ENCODE data around the gene KPNB1.

Gene KPNB1

DNA sequence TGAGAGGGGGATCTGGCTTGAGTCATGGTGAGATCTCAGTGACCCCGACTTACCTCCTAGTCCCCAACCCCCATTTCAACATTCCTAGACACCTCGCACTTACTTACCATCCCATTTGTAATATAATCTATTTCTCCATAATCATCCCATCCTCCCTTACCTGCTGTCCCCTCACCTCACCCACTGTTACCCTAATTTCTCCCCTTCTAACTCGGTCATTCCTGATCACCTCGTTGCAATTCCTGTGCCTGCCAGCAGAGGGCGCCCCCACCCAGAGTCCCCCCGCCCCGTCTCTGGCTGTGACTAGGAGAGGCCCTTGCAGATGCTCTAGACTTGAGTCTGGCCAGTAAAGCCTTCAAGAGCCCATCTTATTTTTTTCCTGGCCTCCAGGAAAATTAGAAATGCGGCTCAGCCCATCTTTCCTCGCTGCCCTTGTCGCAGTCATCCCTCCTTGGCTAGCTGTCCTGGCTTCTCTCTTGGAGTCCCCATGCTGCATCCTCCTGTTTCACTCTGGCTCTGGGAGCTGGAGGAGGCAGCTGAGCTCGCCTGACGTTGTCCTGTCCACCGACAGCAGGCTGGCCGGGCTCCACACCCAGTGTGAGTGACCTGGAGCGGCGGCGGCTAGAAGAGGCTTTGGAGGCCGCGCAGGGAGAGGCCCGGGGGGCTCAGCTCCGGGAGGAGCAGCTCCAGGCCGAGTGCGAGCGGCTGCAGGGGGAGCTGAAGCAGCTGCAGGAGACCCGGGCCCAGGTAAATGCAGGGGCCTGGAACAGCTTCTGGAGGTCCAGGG, 49.2 kb downstream of the KPNB1 start (continued):
- TF ChIP-seq, protein P1, sequence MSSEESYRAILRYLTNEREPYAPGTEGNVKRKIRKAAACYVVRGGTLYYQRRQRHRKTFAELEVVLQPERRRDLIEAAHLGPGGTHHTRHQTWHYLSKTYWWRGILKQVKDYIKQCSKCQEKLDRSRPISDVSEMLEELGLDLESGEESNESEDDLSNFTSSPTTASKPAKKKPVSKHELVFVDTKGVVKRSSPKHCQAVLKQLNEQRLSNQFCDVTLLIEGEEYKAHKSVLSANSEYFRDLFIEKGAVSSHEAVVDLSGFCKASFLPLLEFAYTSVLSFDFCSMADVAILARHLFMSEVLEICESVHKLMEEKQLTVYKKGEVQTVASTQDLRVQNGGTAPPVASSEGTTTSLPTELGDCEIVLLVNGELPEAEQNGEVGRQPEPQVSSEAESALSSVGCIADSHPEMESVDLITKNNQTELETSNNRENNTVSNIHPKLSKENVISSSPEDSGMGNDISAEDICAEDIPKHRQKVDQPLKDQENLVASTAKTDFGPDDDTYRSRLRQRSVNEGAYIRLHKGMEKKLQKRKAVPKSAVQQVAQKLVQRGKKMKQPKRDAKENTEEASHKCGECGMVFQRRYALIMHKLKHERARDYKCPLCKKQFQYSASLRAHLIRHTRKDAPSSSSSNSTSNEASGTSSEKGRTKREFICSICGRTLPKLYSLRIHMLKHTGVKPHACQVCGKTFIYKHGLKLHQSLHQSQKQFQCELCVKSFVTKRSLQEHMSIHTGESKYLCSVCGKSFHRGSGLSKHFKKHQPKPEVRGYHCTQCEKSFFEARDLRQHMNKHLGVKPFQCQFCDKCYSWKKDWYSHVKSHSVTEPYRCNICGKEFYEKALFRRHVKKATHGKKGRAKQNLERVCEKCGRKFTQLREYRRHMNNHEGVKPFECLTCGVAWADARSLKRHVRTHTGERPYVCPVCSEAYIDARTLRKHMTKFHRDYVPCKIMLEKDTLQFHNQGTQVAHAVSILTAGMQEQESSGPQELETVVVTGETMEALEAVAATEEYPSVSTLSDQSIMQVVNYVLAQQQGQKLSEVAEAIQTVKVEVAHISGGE (tag by site-specific recombination; conservative IDR thresholded peaks at IDR 0.05; ENCODE audit: low read depth): no peak
- no peak for TF ChIP-seq KLF1 (tag by site-specific recombination; IDR thresholded peaks at IDR 0.05)
- TF ChIP-seq ZNF521 (tag by site-specific recombination; IDR thresholded peaks at IDR 0.05): no peak
- no peak for TF ChIP-seq ZNF354C (tag by site-specific recombination; IDR thresholded peaks at IDR 0.05; ENCODE audit: borderline replicate concordance, low read depth)
- TF ChIP-seq HOXD13 (CRISPR knock-in tag; IDR thresholded peaks at IDR 0.05; ENCODE audit: borderline replicate concordance): no peak
- no peak for TF ChIP-seq ZNF707 (tag by site-specific recombination; IDR thresholded peaks at IDR 0.05)
- no peak for TF ChIP-seq GLI4 (tag by site-specific recombination; IDR thresholded peaks at IDR 0.05)
- TF ChIP-seq SCRT1 (tag by site-specific recombination; IDR thresholded peaks at IDR 0.05; ENCODE audit: borderline replicate concordance): no peak
- no peak for TF ChIP-seq ZNF221 (tag by site-specific recombination; IDR thresholded peaks at IDR 0.05; ENCODE audit: borderline replicate concordance)
- TF ChIP-seq, protein P2, sequence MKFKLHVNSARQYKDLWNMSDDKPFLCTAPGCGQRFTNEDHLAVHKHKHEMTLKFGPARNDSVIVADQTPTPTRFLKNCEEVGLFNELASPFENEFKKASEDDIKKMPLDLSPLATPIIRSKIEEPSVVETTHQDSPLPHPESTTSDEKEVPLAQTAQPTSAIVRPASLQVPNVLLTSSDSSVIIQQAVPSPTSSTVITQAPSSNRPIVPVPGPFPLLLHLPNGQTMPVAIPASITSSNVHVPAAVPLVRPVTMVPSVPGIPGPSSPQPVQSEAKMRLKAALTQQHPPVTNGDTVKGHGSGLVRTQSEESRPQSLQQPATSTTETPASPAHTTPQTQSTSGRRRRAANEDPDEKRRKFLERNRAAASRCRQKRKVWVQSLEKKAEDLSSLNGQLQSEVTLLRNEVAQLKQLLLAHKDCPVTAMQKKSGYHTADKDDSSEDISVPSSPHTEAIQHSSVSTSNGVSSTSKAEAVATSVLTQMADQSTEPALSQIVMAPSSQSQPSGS (tag by site-specific recombination; IDR thresholded peaks at IDR 0.05; ENCODE audit: low read depth): no peak
- TF ChIP-seq, protein P3, sequence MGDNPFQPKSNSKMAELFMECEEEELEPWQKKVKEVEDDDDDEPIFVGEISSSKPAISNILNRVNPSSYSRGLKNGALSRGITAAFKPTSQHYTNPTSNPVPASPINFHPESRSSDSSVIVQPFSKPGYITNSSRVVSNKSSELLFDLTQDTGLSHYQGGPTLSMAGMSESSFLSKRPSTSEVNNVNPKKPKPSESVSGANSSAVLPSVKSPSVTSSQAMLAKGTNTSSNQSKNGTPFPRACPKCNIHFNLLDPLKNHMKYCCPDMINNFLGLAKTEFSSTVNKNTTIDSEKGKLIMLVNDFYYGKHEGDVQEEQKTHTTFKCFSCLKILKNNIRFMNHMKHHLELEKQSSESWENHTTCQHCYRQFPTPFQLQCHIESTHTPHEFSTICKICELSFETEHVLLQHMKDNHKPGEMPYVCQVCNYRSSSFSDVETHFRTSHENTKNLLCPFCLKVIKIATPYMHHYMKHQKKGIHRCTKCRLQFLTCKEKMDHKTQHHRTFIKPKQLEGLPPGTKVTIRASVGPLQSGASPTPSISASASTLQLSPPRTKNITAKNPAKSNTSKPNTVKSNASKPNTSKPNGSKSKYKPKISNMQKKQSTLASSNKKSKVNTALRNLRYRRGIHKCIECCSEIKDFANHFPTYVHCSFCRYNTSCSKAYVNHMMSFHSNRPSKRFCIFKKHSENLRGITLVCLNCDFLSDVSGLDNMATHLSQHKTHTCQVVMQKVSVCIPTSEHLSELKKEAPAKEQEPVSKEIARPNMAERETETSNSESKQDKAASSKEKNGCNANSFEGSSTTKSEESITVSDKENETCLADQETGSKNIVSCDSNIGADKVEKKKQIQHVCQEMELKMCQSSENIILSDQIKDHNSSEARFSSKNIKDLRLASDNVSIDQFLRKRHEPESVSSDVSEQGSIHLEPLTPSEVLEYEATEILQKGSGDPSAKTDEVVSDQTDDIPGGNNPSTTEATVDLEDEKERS (tag by site-specific recombination; IDR thresholded peaks at IDR 0.05): no peak
- TF ChIP-seq ZNF184 (tag by site-specific recombination; IDR thresholded peaks at IDR 0.05): no peak
- peak; percentile 36 for TF ChIP-seq ZNF654 (tag by site-specific recombination; IDR thresholded peaks at IDR 0.05; ENCODE audit: low read depth)
- TF ChIP-seq, protein P4, sequence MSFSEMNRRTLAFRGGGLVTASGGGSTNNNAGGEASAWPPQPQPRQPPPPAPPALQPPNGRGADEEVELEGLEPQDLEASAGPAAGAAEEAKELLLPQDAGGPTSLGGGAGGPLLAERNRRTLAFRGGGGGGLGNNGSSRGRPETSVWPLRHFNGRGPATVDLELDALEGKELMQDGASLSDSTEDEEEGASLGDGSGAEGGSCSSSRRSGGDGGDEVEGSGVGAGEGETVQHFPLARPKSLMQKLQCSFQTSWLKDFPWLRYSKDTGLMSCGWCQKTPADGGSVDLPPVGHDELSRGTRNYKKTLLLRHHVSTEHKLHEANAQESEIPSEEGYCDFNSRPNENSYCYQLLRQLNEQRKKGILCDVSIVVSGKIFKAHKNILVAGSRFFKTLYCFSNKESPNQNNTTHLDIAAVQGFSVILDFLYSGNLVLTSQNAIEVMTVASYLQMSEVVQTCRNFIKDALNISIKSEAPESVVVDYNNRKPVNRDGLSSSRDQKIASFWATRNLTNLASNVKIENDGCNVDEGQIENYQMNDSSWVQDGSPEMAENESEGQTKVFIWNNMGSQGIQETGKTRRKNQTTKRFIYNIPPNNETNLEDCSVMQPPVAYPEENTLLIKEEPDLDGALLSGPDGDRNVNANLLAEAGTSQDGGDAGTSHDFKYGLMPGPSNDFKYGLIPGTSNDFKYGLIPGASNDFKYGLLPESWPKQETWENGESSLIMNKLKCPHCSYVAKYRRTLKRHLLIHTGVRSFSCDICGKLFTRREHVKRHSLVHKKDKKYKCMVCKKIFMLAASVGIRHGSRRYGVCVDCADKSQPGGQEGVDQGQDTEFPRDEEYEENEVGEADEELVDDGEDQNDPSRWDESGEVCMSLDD (tag by site-specific recombination; IDR thresholded peaks at IDR 0.05): peak; percentile 54; the same call in 1 of the 2 replicates
- no peak for TF ChIP-seq ZNF555 (tag by site-specific recombination; conservative IDR thresholded peaks at IDR 0.05)
- no peak for TF ChIP-seq ZNF514 (tag by site-specific recombination; IDR thresholded peaks at IDR 0.05)
- 0 out of 2 replicates have a peak, but pooled peaks have one; percentile 13 for TF ChIP-seq WT1 (tag by site-specific recombination; IDR thresholded peaks at IDR 0.05)
- no peak for TF ChIP-seq TCF7L2 (IDR thresholded peaks at IDR 0.05; ENCODE audit: borderline replicate concordance, low read depth, low read length)
- TF ChIP-seq, protein P5, sequence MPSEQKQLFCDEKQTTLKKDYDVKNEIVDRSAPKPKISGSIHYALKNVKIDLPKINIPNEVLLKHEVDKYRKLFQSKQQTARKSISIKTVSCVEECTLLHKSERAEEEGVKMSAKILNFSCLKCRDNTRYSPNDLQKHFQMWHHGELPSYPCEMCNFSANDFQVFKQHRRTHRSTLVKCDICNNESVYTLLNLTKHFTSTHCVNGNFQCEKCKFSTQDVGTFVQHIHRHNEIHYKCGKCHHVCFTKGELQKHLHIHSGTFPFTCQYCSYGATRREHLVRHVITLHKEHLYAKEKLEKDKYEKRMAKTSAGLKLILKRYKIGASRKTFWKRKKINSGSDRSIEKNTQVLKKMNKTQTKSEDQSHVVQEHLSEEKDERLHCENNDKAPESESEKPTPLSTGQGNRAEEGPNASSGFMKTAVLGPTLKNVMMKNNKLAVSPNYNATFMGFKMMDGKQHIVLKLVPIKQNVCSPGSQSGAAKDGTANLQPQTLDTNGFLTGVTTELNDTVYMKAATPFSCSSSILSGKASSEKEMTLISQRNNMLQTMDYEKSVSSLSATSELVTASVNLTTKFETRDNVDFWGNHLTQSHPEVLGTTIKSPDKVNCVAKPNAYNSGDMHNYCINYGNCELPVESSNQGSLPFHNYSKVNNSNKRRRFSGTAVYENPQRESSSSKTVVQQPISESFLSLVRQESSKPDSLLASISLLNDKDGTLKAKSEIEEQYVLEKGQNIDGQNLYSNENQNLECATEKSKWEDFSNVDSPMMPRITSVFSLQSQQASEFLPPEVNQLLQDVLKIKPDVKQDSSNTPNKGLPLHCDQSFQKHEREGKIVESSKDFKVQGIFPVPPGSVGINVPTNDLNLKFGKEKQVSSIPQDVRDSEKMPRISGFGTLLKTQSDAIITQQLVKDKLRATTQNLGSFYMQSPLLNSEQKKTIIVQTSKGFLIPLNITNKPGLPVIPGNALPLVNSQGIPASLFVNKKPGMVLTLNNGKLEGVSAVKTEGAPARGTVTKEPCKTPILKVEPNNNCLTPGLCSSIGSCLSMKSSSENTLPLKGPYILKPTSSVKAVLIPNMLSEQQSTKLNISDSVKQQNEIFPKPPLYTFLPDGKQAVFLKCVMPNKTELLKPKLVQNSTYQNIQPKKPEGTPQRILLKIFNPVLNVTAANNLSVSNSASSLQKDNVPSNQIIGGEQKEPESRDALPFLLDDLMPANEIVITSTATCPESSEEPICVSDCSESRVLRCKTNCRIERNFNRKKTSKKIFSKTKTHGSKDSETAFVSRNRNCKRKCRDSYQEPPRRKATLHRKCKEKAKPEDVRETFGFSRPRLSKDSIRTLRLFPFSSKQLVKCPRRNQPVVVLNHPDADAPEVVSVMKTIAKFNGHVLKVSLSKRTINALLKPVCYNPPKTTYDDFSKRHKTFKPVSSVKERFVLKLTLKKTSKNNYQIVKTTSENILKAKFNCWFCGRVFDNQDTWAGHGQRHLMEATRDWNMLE (tag by site-specific recombination; conservative IDR thresholded peaks at IDR 0.05; ENCODE audit: low read depth): no peak
- no peak for TF ChIP-seq ZNF837 (tag by site-specific recombination; IDR thresholded peaks at IDR 0.05)
- TF ChIP-seq ZNF548 (tag by site-specific recombination; IDR thresholded peaks at IDR 0.05): no peak
- no peak for TF ChIP-seq ZNF274 (IDR thresholded peaks at IDR 0.05; ENCODE audit: low read length)
- TF ChIP-seq ZNF274 (tag by site-specific recombination; IDR thresholded peaks at IDR 0.05; ENCODE audit: borderline replicate concordance): no peak
